Calu3 (cell line): Measurements from ENCODE around the gene PCK1. TPM values are rescaled to one million over a fixed set of nuclear protein-coding genes. Genes with fewer than 3 reads are reported as not detected.
A peak's percentile ranks its signal among the peaks of the same experiment; 100 is the strongest.

Experiments used
- BruUV-seq: library from RNA; stranded (reverse); fragments of 400-500 nt; replicated peaks from 2 replicates; lab custom pipeline; 2021; lab: Mats Ljungman, UMichigan
- CTCF ChIA-PET: fragments of 300-600 bp; sonication (Branson Sonifier 250); formaldehyde crosslinking; loops from one replicate; lab custom pipeline; 2022; ENCODE audit warnings: antibody characterized with exemption; lab: Charles Lee
- DNase-seq: peaks from one replicate; pipeline ENCODE4 v3.0.0; 2022
- H3K27ac Mint-ChIP-seq: one replicate; pipeline ENCODE4 v1.8.0; 2022; ENCODE audit warnings: mixed read lengths; ENCODE audit not compliant: unreplicated experiment
- H3K27me3 Mint-ChIP-seq: one replicate; pipeline ENCODE4 v1.8.0; 2022; ENCODE audit warnings: mixed read lengths; ENCODE audit not compliant: unreplicated experiment
- H3K36me3 Mint-ChIP-seq: one replicate; pipeline ENCODE4 v1.8.0; 2022; ENCODE audit warnings: mild to moderate bottlenecking, moderate library complexity, mixed read lengths; ENCODE audit not compliant: insufficient read depth, unreplicated experiment
- H3K4me1 Mint-ChIP-seq: one replicate; pipeline ENCODE4 v1.8.0; 2022; ENCODE audit warnings: mild to moderate bottlenecking, low read depth, mixed read lengths; ENCODE audit not compliant: unreplicated experiment
- H3K4me3 Mint-ChIP-seq: one replicate; pipeline ENCODE4 v1.8.0; 2022; ENCODE audit warnings: mild to moderate bottlenecking, low read depth, moderate library complexity, mixed read lengths; ENCODE audit not compliant: unreplicated experiment
- H3K9me3 Mint-ChIP-seq: one replicate; pipeline ENCODE4 v1.8.0; 2022; ENCODE audit warnings: low read depth, mixed read lengths; ENCODE audit not compliant: unreplicated experiment
- CTCF ChIP-seq: fragments of 200-600 bp; IDR thresholded peaks from one replicate; pipeline ENCODE4 v1.8.0; 2022; ENCODE audit warnings: antibody characterized with exemption; ENCODE audit not compliant: unreplicated experiment
- intact Hi-C: fragments of 100-400 bp; cut with micrococcal nuclease; formaldehyde crosslinking; loops from one replicate; pipeline ENCODE4 v1.10.0; 2022; ENCODE audit not compliant: unreplicated experiment
- total RNA-seq: library from RNA; stranded (reverse); gene quantifications from 2 replicates; pipeline ENCODE4 v1.2.3, GENCODE V29; 2022

Gene PCK1
- total RNA-seq, 1 experiment from 2014 or later, result 0.19 TPM

DNA sequence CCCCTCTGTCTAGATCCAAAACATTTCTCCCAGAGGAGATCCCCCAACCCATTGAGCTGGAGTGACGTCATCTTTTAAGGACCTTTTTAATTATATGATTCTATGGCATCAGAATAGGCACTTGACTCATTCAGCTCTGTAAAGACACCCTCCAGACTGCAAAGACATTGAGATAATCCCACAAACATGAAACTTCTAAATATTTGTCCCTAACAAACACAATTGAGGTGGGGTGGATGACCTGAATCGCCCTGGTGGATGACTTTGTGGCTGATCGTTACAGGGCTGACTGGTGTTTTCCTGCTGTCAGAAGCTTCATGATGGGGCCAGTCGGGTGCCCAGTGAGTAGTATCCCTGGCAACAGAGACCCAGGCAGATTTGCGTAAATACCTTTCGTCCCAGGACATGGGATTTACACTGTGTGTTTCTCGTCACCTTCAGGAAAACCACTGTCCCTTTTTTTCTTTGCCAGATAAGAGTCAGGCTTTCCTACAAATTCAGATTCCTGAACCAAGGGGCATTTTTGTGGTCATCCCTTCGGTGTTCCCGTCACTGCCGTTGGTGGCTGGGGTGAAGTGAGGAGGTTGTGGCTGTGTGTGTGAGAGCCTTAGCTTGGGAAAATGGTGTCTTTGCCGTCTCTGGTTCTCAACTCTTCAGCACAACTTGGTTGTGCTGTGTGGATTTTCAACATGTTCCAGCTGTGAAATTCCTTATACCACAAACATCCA lies 5.3 kb upstream of the PCK1 start:
- H3K27me3 Mint-ChIP-seq, result peaks cover 88% of the 10 kb centered on the region
- intact Hi-C loops, result no loop called here
- H3K36me3 Mint-ChIP-seq, result peaks cover 7% of the 10 kb centered on the region
- CTCF ChIA-PET, result no interaction called here
- H3K4me1 Mint-ChIP-seq, result peaks cover 31% of the 10 kb centered on the region
- H3K27ac Mint-ChIP-seq, result no peak overlapping the region
- H3K9me3 Mint-ChIP-seq, result no peaks in the 10 kb centered on the region
- BruUV-seq, result no TSS peak
- no peak overlapping the region for H3K4me3 Mint-ChIP-seq
- DNase-seq, result no peak
- no peak for TF ChIP-seq CTCF

DNA sequence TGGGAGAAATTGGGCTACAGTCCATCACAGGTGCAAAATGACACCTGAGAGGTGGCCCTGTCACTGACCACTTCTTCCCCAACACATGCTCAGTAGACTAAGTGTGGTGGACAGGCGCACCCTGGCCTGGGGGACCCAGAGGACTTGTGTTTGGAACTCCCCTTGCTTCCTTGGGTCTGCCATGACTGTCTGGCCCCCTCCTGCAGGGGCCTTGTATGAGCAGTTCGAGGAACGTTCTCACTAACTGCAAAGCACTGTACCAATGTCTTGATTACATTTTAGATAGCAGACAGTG lies 4.0 kb upstream of the PCK1 start:
- peaks cover 38% of the 10 kb centered on the region for H3K4me1 Mint-ChIP-seq
- H3K27ac Mint-ChIP-seq, result no peak overlapping the region
- H3K9me3 Mint-ChIP-seq, result peaks cover 1% of the 10 kb centered on the region
- CTCF ChIA-PET, result no interaction called here
- no peak for DNase-seq
- intact Hi-C loops, result no loop called here
- no TSS peak for BruUV-seq
- peaks cover 11% of the 10 kb centered on the region for H3K36me3 Mint-ChIP-seq
- no peak for TF ChIP-seq CTCF
- no peak overlapping the region for H3K4me3 Mint-ChIP-seq
- H3K27me3 Mint-ChIP-seq, result peaks cover 81% of the 10 kb centered on the region

DNA sequence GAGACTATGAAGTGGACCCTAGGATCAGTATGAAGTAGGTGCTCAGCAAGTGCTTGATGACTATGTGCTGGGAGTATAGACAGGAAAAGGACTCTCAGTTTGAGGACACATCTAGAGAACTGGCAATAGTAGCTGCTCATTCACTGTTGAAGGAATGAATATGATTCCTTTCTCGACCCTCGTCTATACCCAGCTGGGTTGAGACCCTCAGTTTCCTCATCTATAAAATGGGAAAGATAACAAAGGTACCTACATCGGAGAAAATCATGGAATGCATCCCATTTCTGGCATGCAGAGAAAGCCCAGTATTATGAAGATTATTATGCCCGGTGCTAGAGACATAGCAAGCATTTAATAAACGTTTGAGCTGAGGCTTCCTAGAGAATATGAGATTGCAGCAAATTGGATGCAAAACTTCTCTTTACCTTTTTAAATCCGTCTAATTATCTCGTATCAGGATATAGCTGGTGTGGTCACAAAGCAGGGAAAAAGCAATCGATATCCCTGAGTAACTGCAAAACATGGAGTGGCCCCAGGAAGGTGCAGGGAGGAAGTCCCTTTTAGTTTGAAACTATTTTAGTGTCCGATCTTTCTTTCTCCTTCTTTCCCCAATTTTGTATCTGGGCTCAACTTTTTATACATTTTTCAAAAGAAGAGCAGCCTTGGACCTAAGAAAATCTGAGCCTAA lies 2.8 kb upstream of the PCK1 start:
- Mint-ChIP-seq H3K36me3 (peaks cover 11% of the 10 kb centered on the region), H3K4me3 (peak overlapping the region; percentile 46), H3K27ac (peak overlapping the region; percentile 21), H3K4me1 (peaks cover 38% of the 10 kb centered on the region), H3K9me3 (peaks cover 2% of the 10 kb centered on the region), H3K27me3 (peaks cover 77% of the 10 kb centered on the region)
- CTCF ChIA-PET, result interaction anchor here (0.8 to 1.5 kb wide), 3 partner anchors 10 to 36 kb away, joined by 3 to 5 read pairs (median 3); no protein-coding TSS in a partner anchor
- intact Hi-C loops, result no loop called here
- BruUV-seq, result no TSS peak
- peak; percentile 47 for DNase-seq
- TF ChIP-seq CTCF, result no peak

DNA sequence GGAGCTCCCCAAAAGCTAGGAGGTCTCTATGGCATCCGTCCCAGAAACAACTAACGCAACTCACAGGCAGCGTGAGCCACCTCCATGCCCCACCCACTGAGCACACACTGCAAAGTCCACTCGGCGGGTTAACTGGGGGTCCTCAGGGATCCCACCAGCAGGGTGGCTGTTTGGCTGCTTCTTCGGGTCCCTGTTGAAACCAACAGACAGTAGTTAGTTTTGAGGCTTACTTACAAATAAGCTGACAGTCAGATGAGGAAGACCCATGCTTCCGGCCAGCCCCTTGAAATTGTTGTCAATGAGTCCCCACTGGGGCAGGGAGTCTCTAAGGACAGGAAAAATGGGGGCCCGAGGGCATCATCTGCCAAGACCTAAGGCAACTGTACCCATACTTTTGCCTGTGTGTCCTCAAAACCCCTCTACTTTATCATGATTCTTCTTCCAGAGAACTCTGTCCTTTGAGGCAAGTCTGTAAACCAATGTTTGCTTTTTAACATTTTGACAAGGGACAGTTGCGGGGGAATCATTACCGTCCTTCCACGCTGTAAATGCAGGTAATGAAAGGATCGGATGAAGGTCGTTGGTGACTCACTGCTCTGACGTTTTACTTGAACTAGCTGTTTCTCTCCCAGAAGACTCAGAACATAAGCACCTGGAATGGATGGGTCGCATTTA lies 2.2 kb upstream of the PCK1 start:
- CTCF ChIA-PET, result interaction anchor here (0.5 to 1.5 kb wide), 4 partner anchors 9 to 36 kb away, joined by 3 to 5 read pairs (median 3); no protein-coding TSS in a partner anchor
- no peak for TF ChIP-seq CTCF
- peak overlapping the region; percentile 46 for H3K4me3 Mint-ChIP-seq
- H3K27me3 Mint-ChIP-seq, result peaks cover 70% of the 10 kb centered on the region
- H3K9me3 Mint-ChIP-seq, result peaks cover 2% of the 10 kb centered on the region
- H3K36me3 Mint-ChIP-seq, result peaks cover 11% of the 10 kb centered on the region
- no TSS peak for BruUV-seq
- no peak for DNase-seq
- H3K4me1 Mint-ChIP-seq, result peaks cover 38% of the 10 kb centered on the region
- peak overlapping the region; percentile 21 for H3K27ac Mint-ChIP-seq
- intact Hi-C loops, result no loop called here
